ENCODE results near the gene UBQLN4. TPM values are rescaled to one million over a fixed set of nuclear protein-coding genes. Genes with fewer than 3 reads are reported as not detected.

The UBQLN4 gene
- total RNA-seq, 4 donors from 2014 or later, result 2.6 to 47.0 (median 12.8) TPM

- no peaks in the 10 kb centered on the region for H3K4me1 ChIP-seq
- peak within 1 kb of the TSS; percentile 54 to 93 for H3K4me3 ChIP-seq
- H3K27me3 ChIP-seq, result no peaks in the 10 kb centered on the region
- H3K9me3 ChIP-seq, result no peaks in the 10 kb centered on the region
- peak; percentile 97 to 98 for DNase-seq
- H3K27ac ChIP-seq, result peak within 1 kb of the TSS; percentile 93
- TF ChIP-seq POLR2A (IDR thresholded peaks at IDR 0.05) (peak; percentile 63 to 66), CTCF (IDR thresholded peaks at IDR 0.05) (peak in 1 of 4 experiments; percentile 15)
- no peaks in the 10 kb centered on the region for H3K36me3 ChIP-seq
- intact Hi-C loops (cut with DNase I; ENCODE audit: low total_unique reads), result no loop called here
Measured at GRCh38 chr1:156054500-156055280, 1.1 kb upstream of the UBQLN4 start, which contains the start of gene LAMTOR2. TSS of gene LAMTOR2 (plus strand) at chr1:156054782. CDS start at chr1:156054890, 108 bp downstream.

- peak overlapping the region; percentile 54 to 93 for H3K4me3 ChIP-seq
- no peaks in the 10 kb centered on the region for H3K9me3 ChIP-seq
- no peaks in the 10 kb centered on the region for H3K27me3 ChIP-seq
- intact Hi-C loops (cut with DNase I; ENCODE audit: low total_unique reads), result no loop called here
- peak in 2 of 4 experiments; percentile 3 to 21 for TF ChIP-seq CTCF (IDR thresholded peaks at IDR 0.05)
- TF ChIP-seq POLR2A (IDR thresholded peaks at IDR 0.05), result peak in 1 of 2 donors; percentile 22
- H3K27ac ChIP-seq, result peak overlapping the region; percentile 93
- peak; percentile 66 to 71 for DNase-seq
- no peaks in the 10 kb centered on the region for H3K36me3 ChIP-seq
- H3K4me1 ChIP-seq, result no peaks in the 10 kb centered on the region
Measured at GRCh38 chr1:156052862-156053767, 483 bp downstream of the UBQLN4 start.

- Histone ChIP-seq H3K9me3 (no peaks in the 10 kb centered on the region), H3K4me1 (no peaks in the 10 kb centered on the region), H3K36me3 (no peaks in the 10 kb centered on the region), H3K27ac (no peak overlapping the region), H3K4me3 (no peak overlapping the region), H3K27me3 (no peaks in the 10 kb centered on the region)
- intact Hi-C loops (cut with DNase I; ENCODE audit: low total_unique reads), result no loop called here
- no peak for DNase-seq
- TF ChIP-seq CTCF (IDR thresholded peaks at IDR 0.05) (no peak), POLR2A (IDR thresholded peaks at IDR 0.05) (no peak)
Measured at GRCh38 chr1:156051011-156051725, 2.4 kb downstream of the UBQLN4 start.

GRCh38 chr1:156050376-156050775 lies 3.2 kb downstream of the UBQLN4 start:
- no peak overlapping the region for H3K27ac ChIP-seq
- no peaks in the 10 kb centered on the region for H3K27me3 ChIP-seq
- H3K36me3 ChIP-seq, result no peaks in the 10 kb centered on the region
- H3K4me3 ChIP-seq, result no peak overlapping the region
- no peaks in the 10 kb centered on the region for H3K9me3 ChIP-seq
- intact Hi-C loops (cut with DNase I; ENCODE audit: low total_unique reads), result no loop called here
- H3K4me1 ChIP-seq, result no peaks in the 10 kb centered on the region
- no peak for DNase-seq
- no peak for TF ChIP-seq CTCF (IDR thresholded peaks at IDR 0.05)
- TF ChIP-seq POLR2A (IDR thresholded peaks at IDR 0.05), result no peak
